Neuron (in vitro differentiated cells): ENCODE data around the gene AKAP8.
A peak's percentile ranks its signal among the peaks of the same experiment; 100 is the strongest.

Experiments used
- H2AFZ ChIP-seq: one replicate; pipeline ENCODE4 v1.6.1; 2013; ENCODE audit warnings: low read depth, mild to moderate bottlenecking, inconsistent platforms, low read length, moderate library complexity
- H3K27me3 ChIP-seq: one replicate; pipeline ENCODE4 v1.6.1; 2013; ENCODE audit warnings: low read length; ENCODE audit not compliant: insufficient read depth
- H3K36me3 ChIP-seq: one replicate; pipeline ENCODE4 v1.6.1; 2013; ENCODE audit warnings: low read length; ENCODE audit not compliant: insufficient read depth
- H3K4me1 ChIP-seq: one replicate; pipeline ENCODE4 v1.6.1; 2013; ENCODE audit warnings: low read length; ENCODE audit not compliant: insufficient read depth
- H3K4me3 ChIP-seq: 2 replicates; pipeline ENCODE4 v1.5.1; 2013; ENCODE audit warnings: mild to moderate bottlenecking, low read length, moderate library complexity
- H3K9me3 ChIP-seq: one replicate; pipeline ENCODE4 v1.6.1; 2013; ENCODE audit warnings: low read length

Gene AKAP8

DNA sequence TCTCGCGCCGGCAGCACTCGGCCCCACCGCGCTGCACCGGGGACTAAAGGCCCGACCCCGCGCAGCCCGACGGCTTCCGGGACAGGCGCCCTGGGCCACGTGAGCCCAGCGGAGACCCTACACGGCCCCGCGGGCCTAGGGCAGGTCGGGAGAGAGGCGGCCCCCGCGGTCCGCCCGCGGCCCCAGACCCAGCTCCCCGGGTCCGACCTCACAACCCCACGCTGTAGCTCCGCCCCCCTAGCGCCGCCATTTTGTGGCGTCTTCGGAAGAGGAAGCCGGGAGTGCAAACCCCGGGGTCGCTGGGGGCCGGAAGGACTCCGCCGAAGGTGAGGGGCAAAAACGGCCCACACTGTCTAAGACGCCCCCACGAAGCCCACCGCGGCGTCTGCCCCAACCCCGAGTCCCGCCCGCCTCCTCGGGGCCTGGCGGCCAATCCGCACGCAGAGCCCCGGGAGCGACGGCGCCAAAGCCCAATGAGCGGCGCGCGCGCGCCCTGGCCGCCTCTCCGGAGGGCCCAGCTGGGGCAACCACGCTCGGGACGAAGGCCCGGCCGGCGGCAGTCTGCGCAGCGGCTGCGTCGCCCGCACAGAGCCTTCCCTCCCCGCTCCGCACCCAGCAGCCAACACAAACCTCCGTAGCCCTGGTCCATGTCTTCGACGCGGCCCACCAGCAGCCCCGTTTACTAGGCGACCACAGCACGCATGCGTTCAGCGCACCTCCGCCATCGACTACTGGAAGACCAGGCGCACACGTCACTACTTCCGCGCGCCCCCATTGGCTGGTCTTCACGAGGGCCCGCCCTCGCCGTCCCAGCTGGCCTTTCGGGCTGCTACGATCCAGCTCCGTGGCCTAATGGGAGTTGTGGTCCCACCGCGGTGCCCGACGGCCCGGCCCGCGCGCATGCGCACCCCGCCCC lies at the start of gene AKAP8:
Gene AKAP8 (minus strand): TSS at position 705 of the 916 bp plus-strand sequence. CDS start 56 bp downstream, at position 649.
- Histone ChIP-seq H2AFZ (peak within 1 kb of the TSS; percentile 9), H3K4me3 (peak within 1 kb of the TSS; percentile 96), H3K9me3 (no peaks in the 10 kb centered on the region), H3K27me3 (no peaks in the 10 kb centered on the region), H3K36me3 (peaks cover 14% of the 10 kb centered on the region), H3K4me1 (peaks cover 12% of the 10 kb centered on the region)

DNA sequence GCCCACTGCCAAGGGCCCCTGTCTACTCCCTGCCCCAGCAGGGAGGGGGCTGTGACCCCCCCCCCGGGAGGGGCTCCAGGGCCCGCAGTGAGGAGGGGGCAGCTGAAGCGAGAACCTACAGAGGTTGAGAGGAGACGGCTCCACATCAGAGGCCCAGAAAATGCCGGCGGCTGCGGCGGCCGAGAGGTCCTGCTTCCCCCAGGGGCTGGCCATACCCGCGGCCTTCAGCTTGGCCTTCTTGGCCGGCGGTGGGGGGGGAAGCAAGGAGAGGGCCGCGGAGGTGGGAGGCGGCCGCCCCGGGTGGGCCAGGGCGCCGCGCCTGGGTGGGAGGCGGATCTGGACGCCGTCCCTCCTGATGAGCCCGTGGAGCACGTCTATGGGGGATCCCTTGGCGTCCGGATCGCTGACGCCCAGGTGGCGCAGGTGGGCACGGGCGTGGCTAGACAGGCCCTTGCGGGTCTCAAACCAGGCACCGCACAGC lies 48.4 kb upstream of the AKAP8 start:
- Histone ChIP-seq H3K9me3 (peaks cover 12% of the 10 kb centered on the region), H3K36me3 (peaks cover 66% of the 10 kb centered on the region), H2AFZ (no peak overlapping the region), H3K27me3 (no peaks in the 10 kb centered on the region), H3K4me3 (no peak overlapping the region), H3K4me1 (peaks cover 17% of the 10 kb centered on the region)

DNA sequence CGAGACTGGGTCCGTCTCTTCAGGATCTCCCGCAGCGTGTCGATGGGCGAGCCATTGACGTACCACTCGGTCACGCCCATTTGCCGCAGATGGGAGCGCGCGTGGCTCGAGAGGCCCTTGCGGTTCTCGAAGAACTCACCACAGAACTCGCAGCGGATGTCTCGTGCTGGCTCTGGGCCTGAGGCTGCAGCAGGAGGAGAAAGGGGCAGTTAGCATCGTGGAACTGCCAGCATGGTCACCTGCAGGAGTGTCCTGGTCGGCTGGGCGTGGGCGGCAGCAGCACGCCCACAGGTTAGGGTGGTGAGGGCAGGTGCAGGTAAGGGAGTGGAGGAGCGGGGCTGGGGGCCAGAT lies 47.7 kb upstream of the AKAP8 start:
- no peak overlapping the region for H3K4me3 ChIP-seq
- H3K36me3 ChIP-seq = peaks cover 73% of the 10 kb centered on the region
- no peak overlapping the region for H2AFZ ChIP-seq
- peaks cover 12% of the 10 kb centered on the region for H3K9me3 ChIP-seq
- H3K4me1 ChIP-seq = peaks cover 17% of the 10 kb centered on the region
- no peaks in the 10 kb centered on the region for H3K27me3 ChIP-seq

DNA sequence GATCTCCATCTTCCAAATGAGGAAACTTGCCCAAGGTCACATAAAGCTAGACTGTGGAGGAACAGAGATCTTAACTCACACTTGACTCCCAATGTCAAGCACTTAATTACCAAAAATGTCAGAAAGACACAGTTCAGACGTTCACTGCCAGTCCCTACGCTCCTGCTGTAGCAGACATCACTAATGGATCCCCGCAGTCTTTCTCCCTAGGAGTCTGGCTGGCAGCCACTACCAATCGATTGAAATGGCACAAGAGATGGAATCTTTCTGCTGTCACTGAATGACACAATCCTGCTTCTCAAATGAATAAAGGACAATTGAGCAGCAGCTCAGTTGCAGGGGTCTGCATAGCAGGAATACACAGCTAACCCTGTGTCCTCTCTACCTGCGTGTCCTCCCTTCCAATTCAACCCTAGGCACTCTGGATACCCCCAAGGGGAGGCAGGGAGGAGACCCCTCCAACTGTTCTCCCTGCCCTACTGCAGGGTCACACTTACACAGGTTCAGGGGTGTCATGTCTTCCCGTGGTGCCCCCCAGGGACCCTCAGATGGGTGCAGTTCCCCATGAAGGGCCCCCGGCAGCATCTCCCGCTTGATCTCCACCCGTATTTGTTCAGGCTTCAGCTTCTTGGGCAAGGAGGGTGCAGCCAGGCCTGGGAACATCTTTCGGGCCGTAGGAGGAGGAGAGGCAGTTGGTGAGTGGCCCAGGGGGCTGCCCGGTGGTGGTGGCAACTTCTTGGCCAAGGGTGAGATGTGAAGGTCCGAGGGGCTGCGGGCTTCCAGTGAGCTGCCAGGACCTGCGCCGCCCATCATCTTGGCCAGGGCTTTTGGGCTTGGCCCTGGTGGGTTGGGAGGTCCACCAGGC lies 47.1 kb upstream of the AKAP8 start:
- H2AFZ ChIP-seq = no peak overlapping the region
- H3K36me3 ChIP-seq = peaks cover 74% of the 10 kb centered on the region
- H3K4me3 ChIP-seq = no peak overlapping the region
- H3K27me3 ChIP-seq = no peaks in the 10 kb centered on the region
- peaks cover 12% of the 10 kb centered on the region for H3K9me3 ChIP-seq
- peaks cover 16% of the 10 kb centered on the region for H3K4me1 ChIP-seq

DNA sequence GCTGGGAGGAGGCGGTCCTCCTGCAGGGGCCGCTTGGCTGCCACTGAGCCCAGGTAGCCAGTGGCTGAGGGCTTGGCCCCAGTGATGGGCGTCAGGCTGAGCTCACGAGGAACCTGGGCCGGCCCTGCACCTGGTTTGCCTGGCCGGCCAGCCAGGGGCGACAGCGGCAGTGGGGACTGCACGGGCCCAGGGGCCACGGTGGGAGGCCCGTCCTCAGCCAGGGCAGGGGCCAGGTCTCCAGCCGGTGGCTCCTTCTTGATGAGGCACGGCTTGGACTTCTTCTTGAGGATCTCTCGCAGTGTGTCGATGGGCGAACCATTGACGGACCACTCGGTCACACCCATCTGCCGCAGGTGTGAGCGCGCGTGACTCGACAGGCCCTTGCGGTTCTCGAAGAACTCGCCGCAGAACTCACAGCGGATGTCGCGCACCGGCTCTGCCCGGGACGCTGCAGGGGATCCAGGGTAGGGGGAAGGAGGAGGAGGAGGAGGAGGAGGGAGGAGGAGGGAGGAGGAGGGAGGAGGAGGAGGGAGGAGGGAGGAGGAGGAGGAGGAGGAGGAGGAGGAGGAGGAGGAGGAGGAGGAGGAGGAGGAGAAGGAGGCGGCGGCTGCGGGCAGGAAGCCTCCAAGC lies 45.8 kb upstream of the AKAP8 start:
- H3K4me1 ChIP-seq = peaks cover 3% of the 10 kb centered on the region
- H3K36me3 ChIP-seq = peaks cover 71% of the 10 kb centered on the region
- H3K9me3 ChIP-seq = peaks cover 12% of the 10 kb centered on the region
- no peaks in the 10 kb centered on the region for H3K27me3 ChIP-seq
- no peak overlapping the region for H3K4me3 ChIP-seq
- no peak overlapping the region for H2AFZ ChIP-seq

DNA sequence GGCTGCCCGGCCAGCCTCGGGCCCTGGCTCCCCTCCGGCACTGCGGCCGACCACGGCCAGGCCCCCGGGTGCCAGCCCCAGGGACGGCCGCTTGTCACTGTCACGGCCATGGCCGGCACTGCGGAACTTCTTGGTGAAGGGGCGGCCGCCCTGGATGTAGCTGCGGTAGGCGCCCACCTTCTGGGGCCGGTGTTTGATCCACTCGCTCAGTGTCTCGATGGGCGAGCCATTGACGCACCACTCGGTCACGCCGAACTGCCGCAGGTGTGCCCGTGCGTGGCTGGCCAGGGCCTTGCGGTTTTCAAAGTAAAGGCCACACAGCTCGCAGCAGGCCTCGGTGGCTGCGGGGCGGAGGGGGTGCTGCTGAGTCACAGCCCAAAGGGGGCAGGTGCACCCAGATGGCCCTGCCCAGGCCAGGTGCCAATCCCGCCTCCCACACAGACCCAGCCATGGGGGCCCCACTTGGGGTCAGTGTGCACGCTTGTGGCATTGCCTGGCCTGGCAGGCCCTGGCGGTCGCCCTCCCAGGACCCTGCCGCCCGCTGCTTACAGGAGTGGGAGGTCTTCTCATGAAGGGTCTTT lies 45.2 kb upstream of the AKAP8 start:
- Histone ChIP-seq H3K27me3 (no peaks in the 10 kb centered on the region), H3K36me3 (peaks cover 70% of the 10 kb centered on the region), H3K4me3 (no peak overlapping the region)

DNA sequence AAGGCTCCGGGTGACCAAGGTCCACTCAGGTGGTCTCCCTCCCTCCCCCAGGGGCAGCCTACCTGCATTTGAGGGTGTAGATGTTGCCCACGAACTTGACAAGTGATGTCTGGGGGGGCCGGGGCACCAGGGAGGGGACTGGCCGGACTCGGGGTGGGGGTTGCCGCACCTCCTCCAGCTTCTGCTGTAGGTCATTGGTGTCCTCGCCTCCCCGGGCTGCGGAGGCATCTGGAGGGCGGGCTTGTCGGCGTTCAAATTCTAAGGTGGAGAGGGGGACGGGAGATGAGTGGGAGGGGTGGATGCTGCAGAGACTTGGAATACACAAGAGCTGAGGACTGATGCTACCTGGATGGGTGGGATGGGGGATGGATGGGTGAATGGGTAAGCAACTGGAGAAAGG lies 44.5 kb upstream of the AKAP8 start:
- Histone ChIP-seq H3K27me3 (no peaks in the 10 kb centered on the region), H3K4me3 (no peak overlapping the region), H3K9me3 (peaks cover 12% of the 10 kb centered on the region), H2AFZ (no peak overlapping the region), H3K36me3 (peaks cover 69% of the 10 kb centered on the region), H3K4me1 (peaks cover 4% of the 10 kb centered on the region)

More for the DNA sequence above, 45.2 kb upstream of the AKAP8 start:
- Histone ChIP-seq H3K9me3 (peaks cover 12% of the 10 kb centered on the region), H3K4me1 (no peaks in the 10 kb centered on the region), H2AFZ (no peak overlapping the region)

DNA sequence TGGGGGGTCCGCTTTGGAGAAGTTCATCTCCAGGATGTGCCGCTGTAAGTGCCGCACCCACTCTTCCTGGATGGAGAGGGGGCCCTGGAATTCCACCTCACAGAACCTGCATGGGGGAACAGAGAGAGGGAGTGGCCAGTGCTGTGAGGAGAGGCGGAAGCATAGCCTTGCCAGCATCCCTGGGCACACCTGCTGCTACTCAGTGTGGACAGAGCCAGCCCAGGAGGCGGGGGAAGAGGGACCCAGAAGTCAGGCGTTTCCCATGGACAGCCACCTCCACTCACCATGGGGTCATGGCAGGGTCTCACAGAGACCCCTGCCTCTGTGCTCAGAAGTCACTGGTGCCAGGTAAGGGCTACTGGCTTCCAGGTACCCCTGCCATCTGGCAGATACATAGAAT lies 43.5 kb upstream of the AKAP8 start:
- Histone ChIP-seq H3K36me3 (peaks cover 59% of the 10 kb centered on the region), H3K4me3 (no peak overlapping the region), H3K9me3 (peaks cover 12% of the 10 kb centered on the region), H2AFZ (no peak overlapping the region), H3K27me3 (no peaks in the 10 kb centered on the region), H3K4me1 (peaks cover 4% of the 10 kb centered on the region)

DNA sequence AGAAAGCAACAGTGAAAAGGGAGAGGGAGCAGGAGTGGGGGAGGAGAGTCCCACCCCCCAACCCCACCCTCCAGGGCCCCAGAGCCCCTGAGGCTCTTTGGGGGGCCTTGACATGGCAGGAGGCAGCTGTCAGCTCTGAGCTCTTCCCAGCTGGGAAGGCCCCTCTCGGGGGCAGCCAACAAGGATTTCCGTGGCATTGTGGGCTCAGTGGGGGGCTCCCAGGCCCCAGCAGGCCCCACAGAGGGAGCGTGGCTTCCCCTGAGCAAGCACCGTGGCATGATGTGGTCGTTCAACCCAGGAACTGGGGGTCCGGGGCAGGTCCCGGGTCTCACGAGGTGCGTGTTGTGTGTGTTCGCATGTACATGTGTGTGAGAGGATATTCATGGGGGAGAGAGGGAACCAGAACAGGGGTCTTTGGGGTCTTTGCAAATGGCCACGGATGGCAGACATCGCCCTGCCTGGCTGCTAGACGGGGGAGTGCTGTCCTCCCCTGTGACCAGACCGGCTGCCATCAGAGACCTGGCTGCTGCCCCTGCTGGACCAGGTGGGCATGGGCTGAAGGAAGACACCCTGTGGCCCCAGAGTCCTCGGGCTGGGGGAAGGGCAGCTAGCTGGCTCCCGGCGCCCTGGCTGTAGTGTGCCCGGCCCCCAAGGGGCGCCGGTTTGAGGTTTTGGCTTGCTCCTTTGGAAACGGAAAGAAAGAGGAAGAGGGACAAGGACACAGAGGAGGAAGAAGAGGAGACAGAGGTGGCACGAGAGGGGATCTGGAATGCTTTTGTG lies 42.9 kb upstream of the AKAP8 start:
- Histone ChIP-seq H3K4me3 (no peak overlapping the region), H3K4me1 (peaks cover 5% of the 10 kb centered on the region), H3K36me3 (peaks cover 53% of the 10 kb centered on the region), H3K27me3 (no peaks in the 10 kb centered on the region), H2AFZ (no peak overlapping the region), H3K9me3 (peaks cover 12% of the 10 kb centered on the region)

DNA sequence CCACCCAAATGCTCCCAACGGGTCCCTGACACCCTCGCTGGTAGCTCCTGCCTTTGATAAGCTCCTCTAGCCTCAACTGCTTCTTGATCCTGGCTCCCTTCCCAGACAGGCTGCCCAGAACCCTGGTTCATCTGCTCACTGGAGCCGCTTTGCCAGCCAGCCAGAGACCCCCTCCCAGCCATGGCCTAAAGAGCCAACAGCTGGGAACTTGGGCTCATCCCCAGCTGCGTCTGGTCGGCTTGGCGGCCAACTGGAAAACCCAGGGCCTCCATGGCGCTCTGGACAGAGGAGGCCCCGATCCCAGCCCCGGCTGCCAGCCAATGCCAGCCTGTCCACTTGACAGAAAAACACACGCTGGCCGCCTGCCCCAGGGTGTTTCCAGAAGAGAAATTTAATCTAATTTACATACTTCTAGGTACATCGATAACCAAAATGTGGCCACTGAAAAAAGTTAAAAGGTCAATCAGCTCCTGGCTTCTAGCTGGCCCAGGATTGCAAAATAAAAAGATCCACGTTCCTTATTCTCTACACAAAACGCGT lies 42.2 kb upstream of the AKAP8 start:
- Histone ChIP-seq H3K36me3 (peaks cover 51% of the 10 kb centered on the region), H3K27me3 (no peaks in the 10 kb centered on the region), H3K4me3 (no peak overlapping the region), H3K9me3 (peaks cover 12% of the 10 kb centered on the region), H3K4me1 (peaks cover 12% of the 10 kb centered on the region), H2AFZ (no peak overlapping the region)

DNA sequence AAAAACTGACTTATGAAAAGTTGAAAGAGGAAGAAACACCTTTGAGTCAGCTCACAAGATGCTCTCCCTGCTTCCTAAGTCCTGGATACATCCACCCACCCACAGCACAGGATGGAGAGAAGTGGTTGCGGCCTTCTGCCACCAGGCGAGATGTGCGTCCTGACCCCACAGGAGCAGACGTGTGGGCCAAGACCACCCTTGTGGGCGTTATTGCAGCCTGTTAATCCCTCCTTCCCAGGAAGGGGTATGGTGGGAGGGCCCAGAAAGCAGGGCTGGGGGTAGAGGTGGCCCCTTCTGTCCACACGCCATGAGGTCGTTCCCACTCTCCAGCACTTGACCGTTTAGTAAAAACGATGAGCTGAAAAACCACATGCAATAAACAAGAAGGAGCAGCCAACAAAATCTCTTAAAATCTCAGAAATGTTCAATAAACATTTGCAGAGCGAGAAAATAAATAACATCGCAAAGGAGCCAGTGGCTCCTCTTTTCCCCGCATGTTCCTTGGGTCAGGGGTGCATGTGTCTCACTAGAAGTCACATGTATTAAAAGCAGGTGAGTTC lies 41.6 kb upstream of the AKAP8 start:
- peaks cover 15% of the 10 kb centered on the region for H3K4me1 ChIP-seq
- no peak overlapping the region for H2AFZ ChIP-seq
- no peak overlapping the region for H3K4me3 ChIP-seq
- peaks cover 10% of the 10 kb centered on the region for H3K9me3 ChIP-seq
- no peaks in the 10 kb centered on the region for H3K27me3 ChIP-seq
- H3K36me3 ChIP-seq = peaks cover 51% of the 10 kb centered on the region
